Muscle layer of duodenum (tissue), 2 donors: ENCODE measurements around the gene XPR1.

Source experiments
- H3K27ac ChIP-seq: one replicate; pipeline ENCODE4 v1.7.0; 2013; ENCODE audit warnings: mild to moderate bottlenecking, low read length
- H3K27me3 ChIP-seq: one replicate; pipeline ENCODE4 v1.7.0; 2013; ENCODE audit warnings: low read depth, mild to moderate bottlenecking, control low read depth, low read length
- H3K36me3 ChIP-seq, 2 donors: one replicate each; pipeline ENCODE4 v1.7.0; 2013; ENCODE audit warnings: low read length in 2 of 2, control low read depth in 1 of 2, mild to moderate bottlenecking in 1 of 2; ENCODE audit not compliant: insufficient read depth in 2 of 2, control insufficient read depth in 1 of 2
- H3K4me1 ChIP-seq, 2 donors: one replicate each; pipeline ENCODE4 v1.7.0; 2013; ENCODE audit warnings: low read length in 2 of 2, mild to moderate bottlenecking in 2 of 2, control low read depth in 1 of 2, moderate library complexity in 1 of 2; ENCODE audit not compliant: insufficient read depth in 2 of 2, control insufficient read depth in 1 of 2
- H3K4me3 ChIP-seq, 2 donors: one replicate each; pipeline ENCODE4 v1.7.0; 2013; ENCODE audit warnings: low read length in 2 of 2, low read depth in 1 of 2, mild to moderate bottlenecking in 1 of 2
- H3K9me3 ChIP-seq, 2 donors: one replicate each; pipeline ENCODE4 v1.7.0; 2013; ENCODE audit warnings: low read length in 2 of 2, control low read depth in 1 of 2, mild to moderate bottlenecking in 1 of 2; ENCODE audit not compliant: control insufficient read depth in 1 of 2
- donor health status: healthy.

The XPR1 gene

DNA sequence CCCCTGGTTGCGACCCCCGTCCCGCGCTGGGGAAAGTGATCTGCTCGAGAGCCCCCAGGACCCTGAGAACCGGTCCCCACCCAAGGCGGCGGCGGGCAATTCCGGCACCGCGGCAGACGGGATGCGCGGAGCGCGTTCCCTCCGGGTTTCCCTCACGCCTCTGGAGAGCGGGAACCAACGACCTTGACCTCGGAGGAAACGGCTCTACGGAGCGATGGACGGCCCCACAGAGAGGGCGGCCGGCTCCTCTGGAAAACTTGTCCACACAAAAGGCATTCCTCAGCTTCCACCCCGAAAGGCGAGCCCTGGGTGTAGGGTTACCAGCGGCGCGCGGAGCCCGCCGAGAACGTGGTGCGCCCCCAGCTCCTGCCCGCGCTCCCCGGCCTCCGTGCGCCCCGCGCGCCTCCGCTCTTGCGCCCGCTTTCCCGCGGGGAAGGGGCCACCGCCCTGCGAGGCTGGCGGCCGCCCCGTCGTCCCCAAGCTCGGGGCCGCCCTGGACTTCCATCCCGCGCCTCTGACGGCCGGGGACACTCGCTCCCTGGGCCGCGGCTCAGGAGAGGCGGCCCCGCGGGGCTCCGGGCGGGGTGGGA is 280.5 kb downstream of the XPR1 start:
- H3K4me1 ChIP-seq = peaks cover 0 to 22% of the 10 kb centered on the region in 2 donors
- peak overlapping the region; percentile 62 to 74 for H3K4me3 ChIP-seq
- no peaks in the 10 kb centered on the region for H3K27me3 ChIP-seq
- no peaks in the 10 kb centered on the region for H3K9me3 ChIP-seq
- H3K27ac ChIP-seq = no peak overlapping the region
- H3K36me3 ChIP-seq = no peaks in the 10 kb centered on the region

DNA sequence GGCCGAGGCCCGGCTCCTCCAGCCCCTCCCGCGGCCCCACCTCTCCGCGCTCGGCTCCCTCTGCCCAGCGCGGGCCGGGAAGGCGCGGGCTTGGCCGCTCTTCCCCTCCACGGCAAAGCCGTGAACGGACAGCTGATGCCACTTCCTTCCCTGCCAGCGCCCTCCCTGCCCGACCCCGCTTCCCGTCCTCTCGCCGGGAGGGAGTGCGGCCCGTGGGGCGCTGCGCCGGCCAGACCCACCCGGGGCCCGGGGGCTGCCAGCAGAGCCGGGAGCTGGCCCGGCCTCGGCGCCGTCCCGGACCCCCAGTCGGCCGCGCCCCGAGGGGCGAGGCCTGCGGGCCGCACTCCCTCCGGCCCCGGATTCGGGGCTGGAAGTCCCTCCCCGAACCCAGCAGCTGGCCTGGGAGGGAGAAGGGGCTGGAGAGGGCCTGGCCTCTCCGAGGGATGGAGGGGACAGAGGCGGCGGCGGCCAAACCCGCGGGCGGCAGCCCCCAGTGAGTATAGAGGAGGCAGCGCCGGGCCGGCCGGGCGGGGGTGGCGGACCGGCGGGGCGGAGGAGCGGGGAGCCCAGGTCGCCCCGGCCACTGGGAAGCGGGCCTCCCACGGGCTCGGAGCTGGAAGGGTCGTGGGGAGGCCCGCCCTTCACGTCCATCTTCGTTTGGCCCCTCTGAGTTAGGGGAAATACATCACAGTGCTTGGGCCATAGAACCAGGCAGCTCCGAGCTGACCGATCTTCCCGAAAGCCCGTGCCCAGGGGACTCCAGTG is 281.2 kb downstream of the XPR1 start, which contains the start of gene KIAA1614:
KIAA1614 (plus strand) TSS at position 97 of the 765 bp plus-strand sequence; CDS start at position 444, 347 bp downstream.
- H3K27ac ChIP-seq = peak within 1 kb of the TSS; percentile 31
- H3K9me3 ChIP-seq = no peaks in the 10 kb centered on the region
- H3K4me3 ChIP-seq = peak within 1 kb of the TSS; percentile 62 to 74
- H3K4me1 ChIP-seq = peaks cover 0 to 22% of the 10 kb centered on the region in 2 donors
- H3K27me3 ChIP-seq = no peaks in the 10 kb centered on the region
- H3K36me3 ChIP-seq = peaks cover 0 to 2% of the 10 kb centered on the region in 2 donors

DNA sequence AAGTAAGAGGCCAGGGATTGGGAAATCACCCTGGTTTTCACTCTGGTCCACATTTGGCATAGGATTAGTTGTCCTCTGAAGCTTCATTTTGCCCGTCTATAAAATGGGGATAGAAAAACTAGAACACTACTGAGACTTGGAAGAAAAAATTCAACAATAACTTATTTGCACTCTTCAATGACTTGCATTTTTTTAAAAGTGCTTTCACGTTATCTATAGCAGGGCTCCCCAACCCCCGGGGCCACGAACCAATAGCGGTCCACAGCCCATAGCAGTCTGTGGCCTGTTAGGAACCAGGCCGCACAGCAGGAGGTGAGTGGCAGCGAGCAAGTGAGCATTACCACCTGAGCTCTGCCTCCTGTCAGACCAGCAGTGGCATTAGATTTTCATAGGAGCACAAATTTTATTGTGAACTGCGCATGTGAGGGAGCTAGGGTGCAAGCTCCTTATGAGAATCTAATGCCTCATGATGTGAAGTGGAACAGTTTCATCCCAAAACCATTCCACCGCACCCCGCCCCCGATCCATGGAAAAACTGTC is 283.7 kb downstream of the XPR1 start:
- Histone ChIP-seq H3K27ac (no peak overlapping the region), H3K4me3 (no peak overlapping the region), H3K4me1 (peaks cover 0 to 22% of the 10 kb centered on the region in 2 donors), H3K27me3 (no peaks in the 10 kb centered on the region), H3K36me3 (peaks cover 0 to 13% of the 10 kb centered on the region in 2 donors), H3K9me3 (no peaks in the 10 kb centered on the region)

DNA sequence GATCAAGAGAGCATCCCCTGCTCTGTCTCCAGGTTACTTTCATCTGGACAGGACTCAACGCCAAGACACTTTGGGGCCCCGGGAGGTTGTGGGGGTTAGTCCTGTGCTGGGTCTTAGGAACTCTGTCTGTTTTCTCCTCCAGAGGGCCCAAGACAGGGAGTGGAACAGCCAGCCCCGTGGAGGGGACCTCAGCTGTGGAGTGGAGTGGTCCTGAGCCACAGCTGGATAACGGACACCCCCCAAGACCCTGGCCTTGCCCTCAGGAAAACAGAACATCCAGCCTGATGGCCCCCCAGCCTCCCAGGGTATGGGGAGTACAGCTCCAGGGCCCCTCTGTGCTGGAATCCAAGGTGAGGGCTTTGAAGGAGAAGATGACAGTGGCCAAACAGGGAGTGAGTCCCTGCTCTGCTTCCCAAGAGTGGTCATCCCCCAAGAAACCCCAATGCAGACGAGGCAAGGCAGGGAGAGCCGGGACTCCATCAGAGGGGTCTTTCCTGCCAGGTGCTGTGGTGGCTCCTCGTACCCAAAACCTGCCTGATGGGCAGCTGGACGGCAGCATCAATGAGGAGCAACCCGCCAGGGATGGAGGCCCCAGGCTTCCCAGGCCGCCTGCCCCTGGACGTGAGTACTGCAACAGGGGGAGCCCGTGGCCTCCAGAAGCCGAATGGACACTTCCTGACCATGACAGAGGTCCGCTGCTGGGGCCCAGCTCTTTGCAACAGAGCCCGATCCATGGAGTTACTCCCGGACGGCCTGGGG is 284.4 kb downstream of the XPR1 start:
- no peak overlapping the region for H3K27ac ChIP-seq
- H3K4me1 ChIP-seq = peaks cover 0 to 16% of the 10 kb centered on the region in 2 donors
- peaks cover 0 to 13% of the 10 kb centered on the region in 2 donors for H3K36me3 ChIP-seq
- H3K9me3 ChIP-seq = no peaks in the 10 kb centered on the region
- H3K27me3 ChIP-seq = no peaks in the 10 kb centered on the region
- H3K4me3 ChIP-seq = no peak overlapping the region

DNA sequence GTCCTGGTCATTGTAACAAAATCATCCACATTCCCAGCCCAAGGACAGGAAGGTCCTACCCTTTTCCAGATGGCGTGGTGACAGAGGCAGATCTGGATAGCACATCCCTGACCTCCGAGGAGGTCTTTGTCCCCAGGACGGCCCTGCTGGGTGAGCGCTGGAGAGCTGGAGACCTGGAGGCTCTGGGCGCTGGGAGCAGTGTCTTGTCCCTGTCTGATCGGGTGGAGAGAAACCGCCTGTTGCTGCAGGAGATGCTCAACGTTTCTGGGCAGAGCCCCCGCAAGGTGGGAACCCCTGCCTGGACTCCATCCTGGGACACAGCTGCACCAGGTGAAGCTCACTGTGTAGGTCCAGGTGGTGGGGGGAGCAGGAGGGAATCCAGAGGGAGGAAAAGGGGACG is 284.9 kb downstream of the XPR1 start:
- H3K9me3 ChIP-seq = no peaks in the 10 kb centered on the region
- H3K36me3 ChIP-seq = peaks cover 0 to 13% of the 10 kb centered on the region in 2 donors
- peaks cover 0 to 11% of the 10 kb centered on the region in 2 donors for H3K4me1 ChIP-seq
- no peak overlapping the region for H3K27ac ChIP-seq
- H3K4me3 ChIP-seq = no peak overlapping the region
- no peaks in the 10 kb centered on the region for H3K27me3 ChIP-seq

DNA sequence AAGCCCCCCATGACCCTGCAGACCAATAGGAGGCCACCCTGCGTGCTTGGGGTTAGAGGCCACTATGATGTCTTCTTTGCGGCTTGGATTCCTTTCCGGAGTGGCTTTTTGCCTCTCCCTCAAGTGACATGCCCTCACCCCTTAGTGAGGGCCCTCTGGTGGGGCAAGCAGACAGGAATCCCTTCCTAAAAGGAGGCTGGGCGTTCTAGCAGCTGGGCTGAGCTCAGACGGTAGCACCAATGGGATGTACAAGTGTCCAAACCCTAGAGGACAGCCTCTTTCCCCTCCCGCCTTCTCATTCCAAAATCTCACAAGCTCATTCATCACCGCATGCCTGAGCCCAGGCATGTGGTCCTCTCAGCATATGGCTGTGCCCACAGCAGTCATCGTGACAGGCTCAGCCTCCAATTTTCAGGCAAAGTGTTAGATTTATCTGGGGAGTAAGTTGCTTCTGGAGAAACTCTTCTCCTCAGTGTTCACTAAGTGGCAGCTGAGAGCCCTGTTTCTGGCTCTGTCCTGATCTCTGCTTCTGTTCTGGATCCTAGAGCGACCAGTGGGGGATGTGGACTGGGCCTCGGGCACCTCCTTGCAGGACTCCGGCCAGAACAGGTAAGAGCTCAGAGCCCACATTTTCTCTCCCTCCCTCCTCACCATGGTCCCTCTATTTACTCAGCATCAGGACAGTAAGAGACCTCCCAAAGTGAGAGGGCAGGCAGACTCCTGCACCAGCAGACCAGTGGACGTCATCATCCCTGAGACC is 285.7 kb downstream of the XPR1 start:
- H3K4me3 ChIP-seq = no peak overlapping the region
- peaks cover 0 to 7% of the 10 kb centered on the region in 2 donors for H3K4me1 ChIP-seq
- H3K9me3 ChIP-seq = no peaks in the 10 kb centered on the region
- H3K27me3 ChIP-seq = no peaks in the 10 kb centered on the region
- H3K36me3 ChIP-seq = peaks cover 0 to 13% of the 10 kb centered on the region in 2 donors
- H3K27ac ChIP-seq = no peak overlapping the region

DNA sequence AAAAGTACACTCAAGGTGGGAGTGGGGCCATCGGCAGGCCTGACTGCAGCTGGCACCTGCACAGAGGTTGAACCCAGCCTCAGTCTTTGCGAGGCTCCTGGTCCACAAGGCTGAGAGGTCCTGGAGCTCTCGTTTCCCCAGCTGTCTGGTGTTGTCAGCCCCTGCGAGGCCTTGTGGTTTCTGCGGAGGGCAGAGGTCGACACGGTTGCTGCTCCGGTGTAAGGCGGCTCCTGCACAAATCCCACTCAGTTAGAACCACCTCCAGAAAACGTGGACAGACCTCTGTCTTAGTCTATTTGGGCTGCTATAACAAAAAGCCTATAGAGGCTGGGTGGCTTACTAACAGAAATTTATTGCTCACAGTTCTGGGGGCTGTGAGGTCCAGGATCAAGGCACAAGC is 286.7 kb downstream of the XPR1 start:
- Histone ChIP-seq H3K27ac (no peak overlapping the region), H3K36me3 (peaks cover 0 to 13% of the 10 kb centered on the region in 2 donors), H3K4me1 (peaks cover 0 to 7% of the 10 kb centered on the region in 2 donors), H3K27me3 (no peaks in the 10 kb centered on the region), H3K9me3 (no peaks in the 10 kb centered on the region), H3K4me3 (no peak overlapping the region)

DNA sequence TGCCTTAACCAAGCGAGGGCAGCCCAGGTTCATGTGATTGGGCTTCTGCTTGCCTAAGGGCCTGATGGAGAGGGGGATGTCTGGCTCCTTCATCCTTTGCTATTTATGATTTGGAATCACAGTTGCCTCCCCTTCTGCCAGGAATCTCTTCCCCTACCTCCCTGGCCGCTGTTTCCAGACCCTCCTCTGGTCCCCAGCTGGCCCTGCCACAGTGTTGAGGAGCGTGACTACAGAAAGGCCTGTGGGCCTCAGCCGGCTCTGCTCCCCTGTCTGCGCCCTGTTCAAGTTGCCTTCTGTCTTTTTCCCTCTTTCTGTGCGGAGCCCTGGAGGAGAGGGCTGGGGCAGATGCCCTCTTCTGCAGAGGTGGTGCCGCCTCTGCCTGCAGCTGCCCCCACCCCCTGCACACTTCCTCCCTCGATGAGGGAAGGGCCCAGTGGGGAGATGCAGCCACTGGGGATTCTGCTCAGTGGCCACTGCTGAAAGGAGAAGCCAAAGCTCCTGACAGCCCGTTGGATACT is 287.4 kb downstream of the XPR1 start:
- H3K4me1 ChIP-seq = peaks cover 0 to 1% of the 10 kb centered on the region in 2 donors

DNA sequence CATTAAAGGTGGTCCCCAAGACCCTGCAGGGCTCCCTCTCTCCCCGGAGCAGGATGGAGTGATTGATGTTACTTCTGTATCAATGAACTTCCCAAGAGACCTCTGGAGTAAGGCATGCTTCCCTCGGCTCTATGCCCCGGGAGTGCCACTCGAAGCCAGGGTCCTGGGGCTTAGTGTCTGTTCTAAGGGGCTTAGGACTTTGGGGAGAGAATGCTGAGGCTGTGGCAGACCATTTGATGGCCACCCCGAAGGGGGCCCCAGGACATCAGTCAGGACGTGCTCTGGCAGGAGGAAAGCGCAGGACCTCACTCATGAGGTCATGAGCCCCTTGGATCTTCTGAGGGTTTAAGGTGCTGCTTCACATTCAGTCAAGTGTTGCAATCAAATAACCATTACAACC is 288.4 kb downstream of the XPR1 start:
- H3K27me3 ChIP-seq = no peaks in the 10 kb centered on the region

More for the DNA sequence above, 287.4 kb downstream of the XPR1 start:
- Histone ChIP-seq H3K9me3 (no peaks in the 10 kb centered on the region), H3K27ac (no peak overlapping the region), H3K36me3 (peaks cover 0 to 13% of the 10 kb centered on the region in 2 donors), H3K4me3 (no peak overlapping the region), H3K27me3 (no peaks in the 10 kb centered on the region)

DNA sequence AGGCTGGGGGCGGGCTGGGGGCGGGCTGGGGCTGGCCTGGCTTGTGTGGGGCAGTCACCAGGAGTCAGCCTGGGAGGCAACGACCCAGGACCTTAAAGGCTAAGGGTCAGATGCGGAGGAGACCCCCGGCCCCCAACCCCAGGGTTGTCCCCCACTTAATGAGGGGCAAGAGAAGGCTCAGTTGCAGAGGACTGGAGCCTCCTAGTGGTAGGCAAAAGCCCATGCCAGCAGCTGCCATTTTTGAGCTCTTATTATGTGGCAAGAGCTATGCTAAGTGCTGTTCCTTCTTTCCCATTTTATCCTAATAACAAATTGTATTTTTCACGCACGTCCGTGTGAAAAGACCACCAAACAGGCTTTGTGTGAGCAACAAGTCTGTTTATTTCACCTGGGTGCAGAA is 288.9 kb downstream of the XPR1 start:
- Histone ChIP-seq H3K27ac (no peak overlapping the region), H3K36me3 (peaks cover 0 to 13% of the 10 kb centered on the region in 2 donors), H3K4me1 (peaks cover 3 to 5% of the 10 kb centered on the region in 2 donors), H3K4me3 (no peak overlapping the region), H3K27me3 (no peaks in the 10 kb centered on the region), H3K9me3 (no peaks in the 10 kb centered on the region)

More for the DNA sequence above, 288.4 kb downstream of the XPR1 start:
- H3K27ac ChIP-seq = no peak overlapping the region
- H3K9me3 ChIP-seq = no peaks in the 10 kb centered on the region
- peaks cover 0 to 13% of the 10 kb centered on the region in 2 donors for H3K36me3 ChIP-seq
- H3K4me3 ChIP-seq = no peak overlapping the region
- peaks cover 0 to under 1% of the 10 kb centered on the region in 2 donors for H3K4me1 ChIP-seq
